GM12878 (cell line): ENCODE measurements around the gene JMJD4. TPM values are rescaled to one million over a fixed set of nuclear protein-coding genes. Genes with fewer than 3 reads are reported as not detected.

Experiments
- ATAC-seq: fragments of 200-7000 bp; cut with Tn5 transposase; 3 replicates; pipeline ENCODE4 v1.9.1; 2020; ENCODE audit warnings: mild to moderate bottlenecking, moderate library complexity
- BruUV-seq: library from RNA; stranded (reverse); fragments of 400-500 nt; replicated peaks from 2 replicates; lab custom pipeline; 2021; lab: Mats Ljungman, UMichigan
- CTCF ChIA-PET: fragments of 300-600 bp; sonication (Branson Sonifier 250); formaldehyde crosslinking; extraction: SDS; loops from one replicate; lab custom pipeline; 2021; ENCODE audit warnings: inconsistent platforms; lab: Yijun Ruan, JAX
- POLR2A ChIA-PET: fragments of 350-600 bp; formaldehyde crosslinking; extraction: SDS; loops from one replicate; lab custom pipeline; 2021; ENCODE audit warnings: inconsistent platforms; lab: Charles Lee
- RAD21 ChIA-PET: fragments of 300-600 bp; sonication (Branson Sonifier 250); formaldehyde crosslinking; loops from one replicate; lab custom pipeline; 2023; ENCODE audit warnings: antibody characterized with exemption; ENCODE audit not compliant: unreplicated experiment; lab: Charles Lee
- SMC1A ChIA-PET: fragments of 300-600 bp; sonication (Branson Sonifier 250); formaldehyde crosslinking; loops from one replicate; lab custom pipeline; 2023; ENCODE audit not compliant: unreplicated experiment, uncharacterized antibody; lab: Charles Lee
- DNase-seq: peaks from one replicate; pipeline ENCODE4 v3.0.0-alpha.2; 2011; ENCODE audit warnings: low read depth, low spot score
- FAIRE-seq: peaks from 3 replicates; lab custom pipeline; 2011; peaks lifted over from hg19 to GRCh38; lab: Jason Lieb, UNC
- H2AFZ ChIP-seq: 2 replicates; pipeline ENCODE4 v1.6.0; 2011; ENCODE audit warnings: low read depth, low read length, control low read depth; ENCODE audit not compliant: control insufficient read depth
- H3K27ac ChIP-seq: 2 replicates; pipeline ENCODE4 v1.5.1; 2011; ENCODE audit warnings: control low read depth; ENCODE audit not compliant: control insufficient read depth, insufficient read depth
- H3K27me3 ChIP-seq, 2 experiments: replicated peaks in 1 of 2; 2 replicates each; pipeline versions ENCODE4 v1.6.0 to v1.6.1; 2011; ENCODE audit warnings: low read length in 1 of 2; ENCODE audit not compliant: control insufficient read depth in 2 of 2, insufficient read depth in 2 of 2
- H3K36me3 ChIP-seq, 2 experiments: 2 replicates each; pipeline ENCODE4 v1.5.1; 2011; ENCODE audit warnings: low read length in 1 of 2; ENCODE audit not compliant: control insufficient read depth in 2 of 2, insufficient read depth in 2 of 2
- H3K4me1 ChIP-seq: 2 replicates; pipeline ENCODE4 v1.6.1; 2011; ENCODE audit warnings: mild to moderate bottlenecking, low read length, moderate library complexity, mixed read lengths; ENCODE audit not compliant: control insufficient read depth, insufficient read depth
- H3K4me2 ChIP-seq: 2 replicates; pipeline ENCODE4 v1.6.0; 2011; ENCODE audit warnings: control low read depth; ENCODE audit not compliant: control insufficient read depth, insufficient read depth
- H3K4me3 ChIP-seq: fragments of 200-600 bp; sonication (generic); 2 replicates; pipeline ENCODE4 v1.5.1; 2016
- H3K79me2 ChIP-seq: 2 replicates; pipeline ENCODE4 v1.6.0; 2011; ENCODE audit warnings: low read length; ENCODE audit not compliant: control insufficient read depth, insufficient read depth
- H3K9ac ChIP-seq: 2 replicates; pipeline ENCODE4 v1.8.0; 2011; ENCODE audit warnings: low read length, control low read depth, mixed read lengths; ENCODE audit not compliant: control insufficient read depth, insufficient read depth
- H3K9me3 ChIP-seq: replicated peaks from 3 replicates; pipeline ENCODE4 v1.5.1; 2011; ENCODE audit warnings: mild to moderate bottlenecking, low read length; ENCODE audit not compliant: control insufficient read depth, insufficient read depth
- H4K20me1 ChIP-seq: 2 replicates; pipeline ENCODE4 v1.6.0; 2011; ENCODE audit not compliant: control insufficient read depth, insufficient read depth
- CBX3 ChIP-seq: fragments of 200-600 bp; sonication (generic); IDR thresholded peaks from 2 replicates; pipeline ENCODE4 v1.6.1; 2016; ENCODE audit warnings: low read depth, borderline replicate concordance
- ETV6 ChIP-seq, 2 experiments: fragments of 450-650 bp in 1 of 2; IDR thresholded peaks in 1 of 2; conservative IDR thresholded peaks in 1 of 2; 2 replicates each; pipeline ENCODE4 v1.6.1; 2014; ENCODE audit warnings: antibody characterized with exemption in 1 of 2, borderline replicate concordance in 1 of 2, low read depth in 1 of 2, mild to moderate bottlenecking in 1 of 2, moderate library complexity in 1 of 2
- FOXK2 ChIP-seq: fragments of 450-650 bp; IDR thresholded peaks from 2 replicates; pipeline ENCODE4 v1.6.1; 2017; ENCODE audit warnings: mild to moderate bottlenecking, moderate library complexity
- HDAC6 ChIP-seq: fragments of 200-600 bp; sonication (generic); IDR thresholded peaks from one replicate; pipeline ENCODE4 v1.8.0; 2017; ENCODE audit warnings: antibody characterized with exemption; ENCODE audit not compliant: unreplicated experiment
- KAT2A ChIP-seq: conservative IDR thresholded peaks from 2 replicates; pipeline ENCODE4 v1.6.1; 2011; ENCODE audit warnings: low read depth, low read length; ENCODE audit not compliant: control insufficient read depth
- KLF5 ChIP-seq: fragments of 450-650 bp; IDR thresholded peaks from 2 replicates; pipeline ENCODE4 v1.6.1; 2014; ENCODE audit warnings: mild to moderate bottlenecking; ENCODE audit not compliant: partially characterized antibody
- SMAD5 ChIP-seq: IDR thresholded peaks from 2 replicates; pipeline ENCODE4 v1.6.1; 2016; ENCODE audit warnings: antibody characterized with exemption, low read depth
- SRF ChIP-seq, 2 experiments: IDR thresholded peaks; 2 replicates each; pipeline ENCODE4 v1.6.1; 2011; ENCODE audit warnings: low read depth in 2 of 2, low read length in 2 of 2, mild to moderate bottlenecking in 1 of 2, moderate library complexity in 1 of 2
- WRNIP1 ChIP-seq: IDR thresholded peaks from 2 replicates; pipeline ENCODE4 v1.6.1; 2011; ENCODE audit warnings: low read depth, low read length, improper control_type of control experiment, borderline replicate concordance
- ZNF207 ChIP-seq: fragments of 450-650 bp; IDR thresholded peaks from 2 replicates; pipeline ENCODE4 v1.6.1; 2014; ENCODE audit warnings: antibody characterized with exemption, mild to moderate bottlenecking, borderline replicate concordance
- ZNF274 ChIP-seq: IDR thresholded peaks from one replicate; pipeline ENCODE4 v1.8.0; 2011; ENCODE audit not compliant: insufficient read length, insufficient read depth
- ZZZ3 ChIP-seq: IDR thresholded peaks from 2 replicates; pipeline ENCODE4 v1.6.1; 2011; ENCODE audit warnings: low read depth; ENCODE audit not compliant: control insufficient read depth, insufficient read length
- WGBS: methylation state at CpG from one replicate; pipeline ENCODE4 v1.1.6; 2016; ENCODE audit warnings: low lambda C conversion rate; ENCODE audit not compliant: insufficient replicate concordance, insufficient coverage; ENCODE audit errors: missing lambda C conversion rate; 5-methylcytosine and 5-hydroxymethylcytosine counted together
- in situ Hi-C: fragments of 300-500 bp; cut with MboI; formaldehyde crosslinking; loops from 9 replicates; pipeline ENCODE4 v1.14.3; 2018; ENCODE audit warnings: mixed read lengths
- intact Hi-C: fragments of 100-400 bp; cut with micrococcal nuclease; formaldehyde crosslinking; loops from one replicate; pipeline ENCODE4 v1.14.2; 2022; ENCODE audit not compliant: unreplicated experiment
- polyA plus RNA-seq, 11 experiments: library from polyadenylated mRNA; depleted of rRNA in 4 of 11; unstranded in 6 of 11; stranded (reverse) in 5 of 11; fragments of >200 nt; fragmentation: Nextera tagmentation in 4 of 11; fragmentation: Illumina TruSeq in 1 of 11; extraction: Ambion mirVana in 4 of 11; extraction: Trizol in 1 of 11; gene quantifications; 1 replicate in 1 of 11; 2 replicates in 10 of 11; pipeline versions ENCODE4 v1.2.1 to v1.2.3, GENCODE V29; 2011 to 2016; ENCODE audit warnings: inconsistent platforms in 2 of 11, missing spikeins in 2 of 11, low read depth in 1 of 11
- total RNA-seq, 4 experiments: library from RNA; depleted of rRNA in 3 of 4; stranded (reverse); fragments of >200 nt in 3 of 4; fragmentation: Illumina TruSeq in 1 of 4; extraction: Trizol in 1 of 4; gene quantifications; 2 replicates each; pipeline versions ENCODE4 v1.2.1 to v1.2.3, GENCODE V29; 2013 to 2021
- TF ChIP-seq, protein P1 (sequence below): IDR thresholded peaks from 2 replicates; pipeline ENCODE4 v1.6.1; 2012; ENCODE audit warnings: low read depth, low read length, improper control_type of control experiment
- TF ChIP-seq, protein P2 (sequence below): fragments of 450-650 bp; formaldehyde crosslinking; IDR thresholded peaks from 2 replicates; pipeline ENCODE4 v1.4.0; 2022; ENCODE audit warnings: mild to moderate bottlenecking, moderate library complexity
- TF ChIP-seq, protein P3 (sequence below): fragments of 150-350 bp; IDR thresholded peaks from 2 replicates; pipeline ENCODE4 v1.6.1; 2014; ENCODE audit warnings: mild to moderate bottlenecking, low read depth, low read length
- TF ChIP-seq, protein P4 (sequence below): fragments of 450-650 bp; IDR thresholded peaks from 2 replicates; pipeline ENCODE4 v1.6.1; 2018; ENCODE audit warnings: borderline replicate concordance, mild to moderate bottlenecking; ENCODE audit not compliant: partially characterized antibody

JMJD4 gene
- total and polyA plus RNA-seq, 10 of the 15 experiments (the other 5 are each of a cell fraction or from before 2014, with no cell fraction given) = 0.89 to 38.3 (median 18.4) TPM

DNA sequence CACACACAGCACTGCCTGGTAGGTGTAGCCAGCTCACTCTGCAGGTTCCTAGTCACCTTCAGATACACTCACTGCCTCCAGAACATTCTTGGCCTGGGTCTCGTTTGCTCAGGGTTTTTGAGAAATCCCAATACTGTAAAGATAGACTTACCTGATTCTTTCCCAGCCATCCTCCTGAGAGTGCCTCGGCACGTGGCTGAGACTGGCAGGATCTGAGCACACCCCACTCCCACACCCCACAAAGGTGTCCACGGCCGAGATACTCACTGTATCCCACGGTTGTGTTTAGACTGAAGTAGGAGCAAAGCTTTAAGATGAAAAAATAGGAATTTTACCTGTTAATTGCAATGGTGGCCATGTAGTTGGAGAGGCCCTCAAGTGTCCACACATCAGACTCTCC is 33.5 kb upstream of the JMJD4 start:
- Histone ChIP-seq H3K36me3 (peaks cover 16 to 21% of the 10 kb centered on the region in 2 experiments), H3K4me3 (no peak overlapping the region), H3K4me1 (no peaks in the 10 kb centered on the region), H3K9me3 (no peaks in the 10 kb centered on the region), H3K79me2 (no peaks in the 10 kb centered on the region), H3K27me3 (no peaks in the 10 kb centered on the region), H3K9ac (no peak overlapping the region), H4K20me1 (no peaks in the 10 kb centered on the region), H3K27ac (no peak overlapping the region), H2AFZ (no peak overlapping the region), H3K4me2 (no peak overlapping the region)
- ChIA-PET CTCF (interaction anchor here (0.6 kb wide), 1 partner anchor 160 kb away, joined by 3 read pairs; no protein-coding TSS in a partner anchor), RAD21 (no interaction called here), POLR2A (no interaction called here), SMC1A (no interaction called here)
- no peak for FAIRE-seq
- BruUV-seq = no TSS peak
- ATAC-seq = no peak
- intact Hi-C loops = loop anchor here (10.0 kb wide), 1 partner anchor 306 kb away; no protein-coding TSS in a partner anchor
- in situ Hi-C loops = no loop called here
- DNase-seq = no peak
- 97% methylated on average over 6 of the region's 6 CpGs for WGBS
- TF ChIP-seq, protein P1, sequence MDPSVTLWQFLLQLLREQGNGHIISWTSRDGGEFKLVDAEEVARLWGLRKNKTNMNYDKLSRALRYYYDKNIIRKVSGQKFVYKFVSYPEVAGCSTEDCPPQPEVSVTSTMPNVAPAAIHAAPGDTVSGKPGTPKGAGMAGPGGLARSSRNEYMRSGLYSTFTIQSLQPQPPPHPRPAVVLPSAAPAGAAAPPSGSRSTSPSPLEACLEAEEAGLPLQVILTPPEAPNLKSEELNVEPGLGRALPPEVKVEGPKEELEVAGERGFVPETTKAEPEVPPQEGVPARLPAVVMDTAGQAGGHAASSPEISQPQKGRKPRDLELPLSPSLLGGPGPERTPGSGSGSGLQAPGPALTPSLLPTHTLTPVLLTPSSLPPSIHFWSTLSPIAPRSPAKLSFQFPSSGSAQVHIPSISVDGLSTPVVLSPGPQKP = no peak
- TF ChIP-seq FOXK2 = no peak
- no peak for TF ChIP-seq ZNF274
- TF ChIP-seq KAT2A = no peak
- TF ChIP-seq SMAD5 = no peak
- TF ChIP-seq, protein P2, sequence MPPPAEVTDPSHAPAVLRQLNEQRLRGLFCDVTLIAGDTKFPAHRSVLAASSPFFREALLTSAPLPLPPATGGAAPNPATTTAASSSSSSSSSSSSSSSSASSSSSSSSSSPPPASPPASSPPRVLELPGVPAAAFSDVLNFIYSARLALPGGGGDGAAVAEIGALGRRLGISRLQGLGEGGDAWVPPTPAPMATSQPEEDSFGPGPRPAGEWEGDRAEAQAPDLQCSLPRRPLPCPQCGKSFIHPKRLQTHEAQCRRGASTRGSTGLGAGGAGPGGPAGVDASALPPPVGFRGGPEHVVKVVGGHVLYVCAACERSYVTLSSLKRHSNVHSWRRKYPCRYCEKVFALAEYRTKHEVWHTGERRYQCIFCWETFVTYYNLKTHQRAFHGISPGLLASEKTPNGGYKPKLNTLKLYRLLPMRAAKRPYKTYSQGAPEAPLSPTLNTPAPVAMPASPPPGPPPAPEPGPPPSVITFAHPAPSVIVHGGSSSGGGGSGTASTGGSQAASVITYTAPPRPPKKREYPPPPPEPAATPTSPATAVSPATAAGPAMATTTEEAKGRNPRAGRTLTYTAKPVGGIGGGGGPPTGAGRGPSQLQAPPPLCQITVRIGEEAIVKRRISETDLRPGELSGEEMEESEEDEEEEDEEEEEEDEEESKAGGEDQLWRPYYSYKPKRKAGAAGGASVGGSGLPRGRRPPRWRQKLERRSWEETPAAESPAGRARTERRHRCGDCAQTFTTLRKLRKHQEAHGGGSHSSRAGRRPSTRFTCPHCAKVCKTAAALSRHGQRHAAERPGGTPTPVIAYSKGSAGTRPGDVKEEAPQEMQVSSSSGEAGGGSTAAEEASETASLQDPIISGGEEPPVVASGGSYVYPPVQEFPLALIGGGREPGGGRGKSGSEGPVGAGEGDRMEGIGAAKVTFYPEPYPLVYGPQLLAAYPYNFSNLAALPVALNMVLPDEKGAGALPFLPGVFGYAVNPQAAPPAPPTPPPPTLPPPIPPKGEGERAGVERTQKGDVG (CRISPR knock-in tag) = no peak
- TF ChIP-seq ETV6 (conservative IDR thresholded peaks at IDR 0.05 in 1 of 2, IDR thresholded peaks at IDR 0.05 in 1 of 2; ENCODE audit: borderline replicate concordance in 1 of 2, low read depth in 1 of 2) = no peak
- TF ChIP-seq HDAC6 = no peak
- TF ChIP-seq, protein P3, sequence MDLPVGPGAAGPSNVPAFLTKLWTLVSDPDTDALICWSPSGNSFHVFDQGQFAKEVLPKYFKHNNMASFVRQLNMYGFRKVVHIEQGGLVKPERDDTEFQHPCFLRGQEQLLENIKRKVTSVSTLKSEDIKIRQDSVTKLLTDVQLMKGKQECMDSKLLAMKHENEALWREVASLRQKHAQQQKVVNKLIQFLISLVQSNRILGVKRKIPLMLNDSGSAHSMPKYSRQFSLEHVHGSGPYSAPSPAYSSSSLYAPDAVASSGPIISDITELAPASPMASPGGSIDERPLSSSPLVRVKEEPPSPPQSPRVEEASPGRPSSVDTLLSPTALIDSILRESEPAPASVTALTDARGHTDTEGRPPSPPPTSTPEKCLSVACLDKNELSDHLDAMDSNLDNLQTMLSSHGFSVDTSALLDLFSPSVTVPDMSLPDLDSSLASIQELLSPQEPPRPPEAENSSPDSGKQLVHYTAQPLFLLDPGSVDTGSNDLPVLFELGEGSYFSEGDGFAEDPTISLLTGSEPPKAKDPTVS = no peak
- no peak for TF ChIP-seq CBX3
- no peak for TF ChIP-seq WRNIP1
- no peak for TF ChIP-seq KLF5
- no peak for TF ChIP-seq SRF (IDR thresholded peaks at IDR 0.05; ENCODE audit: low read depth in 2 of 2, low read length in 2 of 2)
- no peak for TF ChIP-seq ZNF207
- no peak for TF ChIP-seq ZZZ3
- TF ChIP-seq, protein P4, sequence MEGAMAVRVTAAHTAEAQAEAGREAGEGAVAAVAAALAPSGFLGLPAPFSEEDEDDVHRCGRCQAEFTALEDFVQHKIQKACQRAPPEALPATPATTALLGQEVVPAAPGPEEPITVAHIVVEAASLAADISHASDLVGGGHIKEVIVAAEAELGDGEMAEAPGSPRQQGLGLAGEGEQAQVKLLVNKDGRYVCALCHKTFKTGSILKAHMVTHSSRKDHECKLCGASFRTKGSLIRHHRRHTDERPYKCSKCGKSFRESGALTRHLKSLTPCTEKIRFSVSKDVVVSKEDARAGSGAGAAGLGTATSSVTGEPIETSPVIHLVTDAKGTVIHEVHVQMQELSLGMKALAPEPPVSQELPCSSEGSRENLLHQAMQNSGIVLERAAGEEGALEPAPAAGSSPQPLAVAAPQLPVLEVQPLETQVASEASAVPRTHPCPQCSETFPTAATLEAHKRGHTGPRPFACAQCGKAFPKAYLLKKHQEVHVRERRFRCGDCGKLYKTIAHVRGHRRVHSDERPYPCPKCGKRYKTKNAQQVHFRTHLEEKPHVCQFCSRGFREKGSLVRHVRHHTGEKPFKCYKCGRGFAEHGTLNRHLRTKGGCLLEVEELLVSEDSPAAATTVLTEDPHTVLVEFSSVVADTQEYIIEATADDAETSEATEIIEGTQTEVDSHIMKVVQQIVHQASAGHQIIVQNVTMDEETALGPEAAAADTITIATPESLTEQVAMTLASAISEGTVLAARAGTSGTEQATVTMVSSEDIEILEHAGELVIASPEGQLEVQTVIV = no peak
